ENCODE data around the gene DIPK1A. TPM values are rescaled to one million over a fixed set of nuclear protein-coding genes. Genes with fewer than 3 reads are reported as not detected.

The DIPK1A gene
- total RNA-seq, 1 experiment from 2014 or later = 3.8 TPM

GRCh38 chr1:92968138-92969032, 7.1 kb upstream of the DIPK1A start:
- Mint-ChIP-seq H3K4me1 (peaks cover 14 to 15% of the 10 kb centered on the region in 2 experiments), H3K4me3 (no peak overlapping the region), H3K27me3 (ENCODE audit: low read depth) (peaks cover 26% of the 10 kb centered on the region), H3K9me3 (no peaks in the 10 kb centered on the region), H3K27ac (no peak overlapping the region), H3K36me3 (ENCODE audit: insufficient read depth in 1 of 3, low read depth in 3 of 3) (no peaks in the 10 kb centered on the region)
- no peak overlapping the region for H4K91ac ChIP-seq (ENCODE audit: insufficient read length, low read depth, low read length)
- no peak overlapping the region for H2AFZ ChIP-seq (ENCODE audit: low read length)
- H2BK20ac ChIP-seq (ENCODE audit: low read depth, low read length, poor library complexity, severe bottlenecking) = no peak overlapping the region
- no peak overlapping the region for H2BK12ac ChIP-seq (ENCODE audit: insufficient read length, low read depth, low read length)
- no peaks in the 10 kb centered on the region for H3K9me3 ChIP-seq (ENCODE audit: control insufficient read depth, low read depth, low read length)
- H3K18ac ChIP-seq (ENCODE audit: insufficient read length, low read depth, low read length) = no peak overlapping the region
- WGBS (ENCODE audit: extremely low coverage, insufficient read length, low lambda C conversion rate) = no CpG with 5 or more reads among the region's 2 CpGs
- no peak overlapping the region for H4K5ac ChIP-seq (ENCODE audit: insufficient read length, low read depth, low read length)
- H3K27me3 ChIP-seq (ENCODE audit: insufficient read depth, low read length) = no peaks in the 10 kb centered on the region
- no peaks in the 10 kb centered on the region for H3K79me1 ChIP-seq (ENCODE audit: insufficient read depth, low read depth, low read length, poor library complexity, severe bottlenecking)
- no peak overlapping the region for H3K56ac ChIP-seq (ENCODE audit: insufficient read length, low read depth, low read length)
- no peak overlapping the region for H3K4ac ChIP-seq (ENCODE audit: low read depth, low read length)
- H3K4me2 ChIP-seq (ENCODE audit: insufficient read depth, insufficient read length, low read length) = no peak overlapping the region
- no peak overlapping the region for H3K23ac ChIP-seq (ENCODE audit: insufficient read length, low read depth, low read length)
- H4K8ac ChIP-seq (replicated peaks; ENCODE audit: insufficient read length, low read depth, low read length) = no peak overlapping the region
- TF ChIP-seq CTCF (conservative IDR thresholded peaks at IDR 0.05) = peak; percentile 70
- no peaks in the 10 kb centered on the region for H4K20me1 ChIP-seq (ENCODE audit: control insufficient read depth, insufficient read depth, insufficient read length)
- H3T11ph ChIP-seq (ENCODE audit: low read length) = no peak overlapping the region
- no peak overlapping the region for H3K27ac ChIP-seq (ENCODE audit: insufficient read length, low read depth, low read length)
- no peak overlapping the region for H2AK5ac ChIP-seq (ENCODE audit: insufficient read length, low read length)
- no peak overlapping the region for H3K9ac ChIP-seq (ENCODE audit: extremely low read depth, insufficient read length, low read length)
- no peak overlapping the region for H2BK15ac ChIP-seq (ENCODE audit: low read depth, low read length)
- H3K4me1 ChIP-seq (ENCODE audit: insufficient read depth, low read length) = no peaks in the 10 kb centered on the region; the same call in 1 of the 2 replicates
- H3K79me2 ChIP-seq (ENCODE audit: insufficient read depth, low read length) = no peaks in the 10 kb centered on the region
- H2BK120ac ChIP-seq (ENCODE audit: low read depth, low read length, poor library complexity, severe bottlenecking) = no peak overlapping the region
- no peak for DNase-seq
- H2BK5ac ChIP-seq (ENCODE audit: insufficient read length, low read length) = no peak overlapping the region
- H3K14ac ChIP-seq (ENCODE audit: insufficient read depth, low read length) = no peak overlapping the region
- H3K23me2 ChIP-seq (ENCODE audit: insufficient read length, low read depth, low read length, poor library complexity, severe bottlenecking) = no peaks in the 10 kb centered on the region

Data from H9 (cell line).